Measurements from ENCODE around the gene SPACDR. TPM values are rescaled to one million over a fixed set of nuclear protein-coding genes. Genes with fewer than 3 reads are reported as not detected.

Gene SPACDR
- total RNA-seq, 4 donors from 2014 or later, result 0.78 TPM; not detected in 3

- Histone ChIP-seq H3K9me3 (no peaks in the 10 kb centered on the region), H3K4me3 (no peak overlapping the region), H3K27ac (replicated peaks in 1 of 4) (peak overlapping the region; percentile 48 to 63 (median 56)), H3K36me3 (peaks cover 5 to 76% (median 51%) of the 10 kb centered on the region in 4 donors), H3K27me3 (no peaks in the 10 kb centered on the region), H3K4me1 (peaks cover 67 to 95% (median 87%) of the 10 kb centered on the region in 4 donors)
- intact Hi-C loops (cut with DNase I), result loop anchor here (10.0 kb wide), 1 partner anchor 223 kb away; the partner anchor contains the start of gene GIGYF1
- no peak for DNase-seq (ENCODE audit: extremely low spot score)
- 72% methylated on average over 15 of the region's 16 CpGs for WGBS
- TF ChIP-seq, protein P1, sequence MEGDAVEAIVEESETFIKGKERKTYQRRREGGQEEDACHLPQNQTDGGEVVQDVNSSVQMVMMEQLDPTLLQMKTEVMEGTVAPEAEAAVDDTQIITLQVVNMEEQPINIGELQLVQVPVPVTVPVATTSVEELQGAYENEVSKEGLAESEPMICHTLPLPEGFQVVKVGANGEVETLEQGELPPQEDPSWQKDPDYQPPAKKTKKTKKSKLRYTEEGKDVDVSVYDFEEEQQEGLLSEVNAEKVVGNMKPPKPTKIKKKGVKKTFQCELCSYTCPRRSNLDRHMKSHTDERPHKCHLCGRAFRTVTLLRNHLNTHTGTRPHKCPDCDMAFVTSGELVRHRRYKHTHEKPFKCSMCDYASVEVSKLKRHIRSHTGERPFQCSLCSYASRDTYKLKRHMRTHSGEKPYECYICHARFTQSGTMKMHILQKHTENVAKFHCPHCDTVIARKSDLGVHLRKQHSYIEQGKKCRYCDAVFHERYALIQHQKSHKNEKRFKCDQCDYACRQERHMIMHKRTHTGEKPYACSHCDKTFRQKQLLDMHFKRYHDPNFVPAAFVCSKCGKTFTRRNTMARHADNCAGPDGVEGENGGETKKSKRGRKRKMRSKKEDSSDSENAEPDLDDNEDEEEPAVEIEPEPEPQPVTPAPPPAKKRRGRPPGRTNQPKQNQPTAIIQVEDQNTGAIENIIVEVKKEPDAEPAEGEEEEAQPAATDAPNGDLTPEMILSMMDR (IDR thresholded peaks at IDR 0.05), result no peak
- TF ChIP-seq POLR2AphosphoS5 (IDR thresholded peaks at IDR 0.05), result no peak
- no peak for TF ChIP-seq POLR2A (IDR thresholded peaks at IDR 0.05; ENCODE audit: low read depth)
- TF ChIP-seq EP300 (IDR thresholded peaks at IDR 0.05), result no peak
Measured at GRCh38 chr7:100472121-100472851, 8.2 kb upstream of the SPACDR start.

- H3K27me3 ChIP-seq, result no peaks in the 10 kb centered on the region
- peaks cover 5 to 82% (median 59%) of the 10 kb centered on the region in 4 donors for H3K36me3 ChIP-seq
- TF ChIP-seq POLR2AphosphoS5 (IDR thresholded peaks at IDR 0.05) (no peak), EP300 (IDR thresholded peaks at IDR 0.05) (no peak), POLR2A (IDR thresholded peaks at IDR 0.05; ENCODE audit: low read depth) (no peak)
- TF ChIP-seq, protein P1 (IDR thresholded peaks at IDR 0.05), result no peak
- intact Hi-C loops (cut with DNase I), result loop anchor here (2.0 to 10.0 kb wide), 2 partner anchors 86 to 224 kb away; partner anchors contain the start of gene GIGYF1
- no peak for DNase-seq (ENCODE audit: extremely low spot score)
- H3K9me3 ChIP-seq, result no peaks in the 10 kb centered on the region
- WGBS, result 87% methylated on average over 3 of the region's 4 CpGs
- peak overlapping the region in 1 of 4 donors; percentile 26 for H3K27ac ChIP-seq (replicated peaks in 1 of 4)
- no peak overlapping the region for H3K4me3 ChIP-seq
- peaks cover 59 to 95% (median 84%) of the 10 kb centered on the region in 4 donors for H3K4me1 ChIP-seq
Measured at GRCh38 chr7:100471021-100471420, 7.0 kb upstream of the SPACDR start.

GRCh38 chr7:100469227-100470044 lies 5.4 kb upstream of the SPACDR start:
- no peaks in the 10 kb centered on the region for H3K9me3 ChIP-seq
- H3K4me3 ChIP-seq, result no peak overlapping the region
- 30% methylated on average over 13 of the region's 13 CpGs for WGBS
- H3K36me3 ChIP-seq, result peaks cover 5 to 71% (median 54%) of the 10 kb centered on the region in 4 donors
- peak; percentile 96 for DNase-seq (ENCODE audit: extremely low spot score)
- peaks cover 52 to 92% (median 80%) of the 10 kb centered on the region in 4 donors for H3K4me1 ChIP-seq
- intact Hi-C loops (cut with DNase I), result loop anchor here (2.0 to 10.0 kb wide), 3 partner anchors 13 to 225 kb away; partner anchors contain the start of genes GIGYF1 and NYAP1
- H3K27ac ChIP-seq (replicated peaks in 1 of 4), result peak overlapping the region; percentile 56 to 72 (median 65)
- TF ChIP-seq EP300 (IDR thresholded peaks at IDR 0.05) (no peak), POLR2A (IDR thresholded peaks at IDR 0.05; ENCODE audit: low read depth) (no peak), POLR2AphosphoS5 (IDR thresholded peaks at IDR 0.05) (peak; percentile 38 to 60)
- TF ChIP-seq, protein P1 (IDR thresholded peaks at IDR 0.05), result peak; percentile 91 to 97 (median 92)
- no peaks in the 10 kb centered on the region for H3K27me3 ChIP-seq

GRCh38 chr7:100467638-100468373 lies 3.7 kb upstream of the SPACDR start:
- Histone ChIP-seq H3K27me3 (no peaks in the 10 kb centered on the region), H3K27ac (replicated peaks in 1 of 4) (peak overlapping the region; percentile 53 to 72 (median 63)), H3K36me3 (peaks cover 4 to 61% (median 47%) of the 10 kb centered on the region in 4 donors), H3K4me3 (peak overlapping the region in 3 of 4 donors; percentile 23 to 38 (median 27)), H3K9me3 (no peaks in the 10 kb centered on the region), H3K4me1 (peaks cover 36 to 76% (median 67%) of the 10 kb centered on the region in 4 donors)
- no peak for DNase-seq (ENCODE audit: extremely low spot score)
- 87% methylated on average over 8 of the region's 22 CpGs for WGBS
- TF ChIP-seq, protein P1 (IDR thresholded peaks at IDR 0.05), result no peak
- no peak for TF ChIP-seq POLR2A (IDR thresholded peaks at IDR 0.05; ENCODE audit: low read depth)
- intact Hi-C loops (cut with DNase I), result loop anchor here (2.0 kb wide), 1 partner anchor 15 kb away; the partner anchor contains the start of gene NYAP1

Data from esophagus muscularis mucosa (tissue), 4 donors.